GM19467 (cell line): ENCODE results near the gene RHOBTB1.

Experiments
- ATAC-seq: cut with Tn5 transposase; IDR thresholded peaks from one replicate; pipeline ENCODE4 v1.9.1; 2021; ENCODE audit warnings: mild to moderate bottlenecking, moderate library complexity; ENCODE audit not compliant: unreplicated experiment

Gene RHOBTB1

DNA sequence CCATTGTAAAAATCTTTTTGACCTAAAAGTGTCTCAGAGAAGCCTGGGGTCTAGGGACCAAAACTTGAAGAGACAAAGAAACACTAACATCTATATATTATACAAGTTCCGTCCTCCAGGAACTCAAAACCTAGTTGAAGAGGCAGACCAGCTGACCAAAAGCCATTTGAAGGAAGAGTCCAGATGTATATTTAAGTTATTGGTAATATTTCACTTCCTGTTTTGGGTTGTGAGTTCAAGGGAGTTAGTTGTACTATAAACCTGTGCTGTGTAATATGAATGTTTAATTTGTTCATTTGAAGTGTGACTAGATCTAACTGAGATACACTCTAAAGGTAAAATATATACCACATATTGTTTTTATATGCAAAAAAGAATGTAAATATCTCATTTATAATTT lies 120.7 kb downstream of the RHOBTB1 start:
- ATAC-seq, result no peak

DNA sequence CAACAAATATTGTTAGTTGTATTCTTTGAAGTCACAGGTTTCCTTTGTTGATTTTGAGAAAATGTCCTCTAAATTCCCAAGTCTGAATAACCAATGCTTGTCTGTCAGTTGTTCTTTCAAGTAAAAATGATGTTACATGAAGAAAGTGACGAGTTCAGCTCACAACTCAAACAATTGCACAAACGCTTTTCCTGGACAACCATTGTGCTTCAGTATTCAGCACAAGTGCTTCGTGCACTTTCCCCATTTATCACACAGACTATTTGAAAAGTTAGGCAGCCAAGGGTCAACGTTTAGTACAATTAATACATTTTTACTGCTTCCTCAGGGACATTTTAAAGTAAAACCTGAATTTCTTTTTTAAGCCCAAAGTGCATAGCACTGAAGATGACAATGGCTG lies 121.2 kb downstream of the RHOBTB1 start:
- no peak for ATAC-seq

DNA sequence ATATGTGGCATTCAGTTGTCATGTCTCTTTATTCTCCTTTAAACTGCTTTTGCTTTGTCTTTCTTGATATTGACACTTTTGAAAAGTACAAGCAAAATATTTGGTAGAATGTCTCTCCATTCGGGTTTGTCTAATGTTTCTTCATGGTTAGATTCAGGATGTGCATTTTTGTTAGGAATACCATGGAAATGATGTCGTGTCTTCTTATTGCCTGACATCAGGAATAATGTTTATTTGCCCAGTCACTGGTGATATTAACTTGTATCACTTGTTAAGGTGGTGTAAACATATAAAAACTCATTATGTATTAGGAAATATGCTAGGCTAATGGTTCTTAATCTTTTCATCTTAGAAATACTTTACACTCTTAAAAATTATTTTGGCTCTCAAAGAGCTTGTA lies 122.3 kb downstream of the RHOBTB1 start:
- no peak for ATAC-seq

DNA sequence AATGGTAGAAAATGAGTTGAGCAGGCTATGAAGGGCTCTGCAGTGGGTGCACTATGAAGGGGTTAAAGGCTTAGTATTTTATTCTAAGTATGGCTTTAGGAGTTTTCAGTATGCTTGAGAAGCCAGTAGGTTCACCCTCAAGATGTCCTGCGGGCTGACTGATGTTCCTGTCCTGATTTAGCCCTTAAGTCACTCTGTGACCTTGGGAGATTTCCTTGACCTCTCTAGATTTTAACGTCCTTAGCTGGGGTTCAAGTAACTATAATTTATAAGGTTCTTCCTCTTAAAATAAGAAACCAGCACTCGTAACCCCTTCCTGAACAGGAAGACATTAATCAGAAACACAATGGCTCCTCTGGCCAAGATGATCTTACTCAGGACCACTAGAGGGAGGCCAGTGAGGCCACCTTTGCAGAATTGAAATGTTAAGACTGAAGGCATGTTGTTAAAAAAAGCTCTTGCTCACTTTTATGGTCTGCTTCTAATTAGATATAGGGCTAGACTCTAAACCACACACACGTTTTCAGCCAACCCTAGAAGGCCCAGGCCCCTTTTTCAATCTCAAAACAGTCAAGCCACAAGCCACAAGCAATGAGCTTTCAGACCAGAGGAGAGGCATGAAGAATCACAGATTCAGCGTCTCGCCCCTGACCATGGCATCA lies 123.8 kb downstream of the RHOBTB1 start:
- no peak for ATAC-seq
